NCI-H1436 (cell line): ENCODE measurements around the gene TMA16.
"Not testable (repeated sequence)": the region's sequence is repeated elsewhere in the genome, so short reads cannot be mapped to it uniquely, and the experiment has no call there.

Experiments used
- DNase-seq: peaks from one replicate; lab custom pipeline; 2025; lab: John Stamatoyannopoulos, UW

The TMA16 gene

DNA sequence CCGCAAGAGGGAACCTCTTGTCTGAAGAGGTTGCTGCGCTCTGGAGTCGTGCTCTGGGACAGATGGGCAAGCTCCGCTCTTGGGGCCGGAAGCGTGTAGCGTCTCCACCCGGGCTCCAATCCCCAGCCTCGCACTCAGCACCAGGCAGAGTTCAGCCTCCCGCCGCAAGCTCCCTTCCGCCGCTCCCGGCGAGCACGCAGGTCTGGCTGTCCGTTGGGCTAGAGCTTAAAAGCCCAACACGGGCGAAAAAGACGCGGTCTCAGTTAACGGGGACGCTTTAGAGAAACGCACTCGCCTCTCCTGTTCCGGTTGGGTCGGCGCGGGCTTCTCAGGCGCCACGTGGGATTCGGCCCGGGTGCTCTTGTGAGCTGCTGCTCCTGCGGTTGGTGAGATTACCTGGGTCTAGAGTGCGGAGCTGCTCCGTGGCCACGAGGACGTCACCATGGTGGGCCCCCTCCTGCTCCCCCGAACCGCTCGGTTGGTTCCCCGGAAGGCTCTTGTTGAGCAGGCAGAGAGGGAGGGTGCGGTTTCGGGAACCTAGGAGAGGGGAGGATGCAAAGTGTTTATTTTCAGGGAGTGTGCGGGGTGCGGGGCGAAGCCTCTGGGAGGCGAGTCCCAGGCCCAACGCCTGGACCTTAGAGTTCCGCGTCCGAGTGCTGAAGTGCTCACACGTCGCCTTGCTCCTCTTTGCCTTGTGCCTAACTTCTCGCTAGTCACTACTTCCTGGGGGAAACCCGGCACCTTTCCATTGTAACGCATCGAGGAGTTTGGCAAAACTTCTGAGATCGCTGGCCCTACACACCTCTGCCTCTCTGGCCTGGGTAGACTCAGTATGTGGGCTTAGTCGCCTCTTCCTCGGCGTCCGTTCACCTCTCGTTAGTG is at the start of gene TMA16:
Gene TMA16 (plus strand): TSS at position 331 of the 882 bp plus-strand sequence. CDS start 112 bp downstream, at position 443.
- peak; percentile 90 for DNase-seq

DNA sequence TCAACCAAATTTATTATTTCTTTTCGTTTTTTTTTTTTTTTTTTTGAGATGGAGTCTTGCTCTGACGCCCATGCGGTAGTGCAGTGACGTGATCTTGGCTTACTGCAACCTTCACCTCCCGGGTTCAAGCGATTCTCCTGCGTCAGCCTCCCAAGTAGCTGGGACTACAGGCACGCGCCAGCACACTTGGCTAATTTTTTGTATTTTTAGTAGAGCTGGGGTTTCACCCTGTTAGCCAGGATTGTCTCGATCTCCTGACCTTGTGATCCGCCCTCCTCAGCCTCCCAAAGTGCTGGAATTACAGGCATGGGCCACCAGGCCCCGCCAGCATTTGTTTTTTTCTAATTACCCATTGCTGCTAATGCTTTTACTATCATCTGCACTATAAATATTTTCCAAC is 47.5 kb upstream of the TMA16 start:
- not testable (repeated sequence) for DNase-seq

DNA sequence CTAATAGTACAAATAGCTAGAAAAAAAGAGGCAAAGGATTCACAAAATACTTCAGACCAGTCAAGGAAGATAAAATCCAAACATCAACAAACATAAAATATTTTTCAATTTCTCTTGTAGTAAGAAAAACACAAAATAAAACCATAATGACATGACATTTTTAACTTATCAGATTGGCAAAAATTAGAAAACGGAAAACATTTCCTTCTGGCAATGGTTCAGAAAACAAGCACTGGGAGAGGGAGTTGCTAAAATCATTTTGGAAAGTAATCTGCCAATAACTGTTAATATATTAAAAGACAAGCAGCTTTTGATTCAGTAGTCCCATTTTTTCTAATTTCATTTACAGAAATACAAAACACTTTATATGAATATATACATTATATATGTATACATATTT is 47.0 kb upstream of the TMA16 start:
- DNase-seq: no peak

GRCh38 chr4:163448540-163449203 is 45.8 kb upstream of the TMA16 start:
- DNase-seq: no peak

GRCh38 chr4:163462556-163462955 is 31.9 kb upstream of the TMA16 start:
- DNase-seq: no peak

- DNase-seq: no peak
Measured at GRCh38 chr4:163467082-163467770, 27.3 kb upstream of the TMA16 start.

DNA sequence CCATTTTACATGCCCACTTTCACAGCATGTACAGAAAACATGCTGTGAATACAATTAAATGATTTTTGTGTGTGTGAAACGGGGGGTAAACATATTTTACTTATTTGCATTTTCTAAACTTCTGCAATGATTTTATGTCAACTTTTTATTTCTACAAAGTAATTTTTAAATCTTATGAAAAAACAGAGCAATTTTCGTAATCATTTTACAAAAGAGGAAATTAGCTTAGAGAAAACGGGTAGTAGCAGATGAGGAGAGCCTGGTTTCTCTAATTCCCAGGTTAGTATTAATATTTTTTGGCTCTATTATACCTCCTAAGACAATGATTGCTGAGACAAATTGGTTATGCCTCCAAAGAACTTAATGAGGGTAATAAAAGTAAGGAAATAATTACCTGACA is 24.1 kb upstream of the TMA16 start:
- DNase-seq: no peak

GRCh38 chr4:163473130-163473529 is 21.4 kb upstream of the TMA16 start:
- no peak for DNase-seq

DNA sequence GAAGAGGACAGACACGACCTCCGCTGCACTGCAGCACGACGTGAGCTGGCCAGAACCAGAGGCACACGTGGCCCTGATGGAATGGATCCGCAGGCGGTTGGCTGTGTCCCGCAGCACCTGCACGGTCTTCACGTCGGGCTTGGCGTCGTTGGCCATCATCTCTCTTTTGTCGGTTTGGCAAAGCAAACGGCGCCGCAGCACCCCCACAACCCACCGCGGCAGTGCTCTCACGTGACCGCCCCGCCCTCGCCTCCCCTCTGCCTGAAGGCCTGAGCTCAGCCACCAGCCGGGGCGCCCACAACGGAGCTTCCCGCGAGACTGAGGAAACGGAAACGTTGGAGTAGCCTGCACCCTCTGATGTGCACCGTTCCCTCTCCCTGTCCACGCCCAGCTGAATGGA is 20.9 kb upstream of the TMA16 start, which contains the start of gene TKTL2:
Gene TKTL2 (minus strand): TSS at position 179 of the 400 bp plus-strand sequence. CDS start 20 bp downstream, at position 159.
- DNase-seq: no peak

- no peak for DNase-seq
Measured at GRCh38 chr4:163474027-163474426, 20.5 kb upstream of the TMA16 start.

DNA sequence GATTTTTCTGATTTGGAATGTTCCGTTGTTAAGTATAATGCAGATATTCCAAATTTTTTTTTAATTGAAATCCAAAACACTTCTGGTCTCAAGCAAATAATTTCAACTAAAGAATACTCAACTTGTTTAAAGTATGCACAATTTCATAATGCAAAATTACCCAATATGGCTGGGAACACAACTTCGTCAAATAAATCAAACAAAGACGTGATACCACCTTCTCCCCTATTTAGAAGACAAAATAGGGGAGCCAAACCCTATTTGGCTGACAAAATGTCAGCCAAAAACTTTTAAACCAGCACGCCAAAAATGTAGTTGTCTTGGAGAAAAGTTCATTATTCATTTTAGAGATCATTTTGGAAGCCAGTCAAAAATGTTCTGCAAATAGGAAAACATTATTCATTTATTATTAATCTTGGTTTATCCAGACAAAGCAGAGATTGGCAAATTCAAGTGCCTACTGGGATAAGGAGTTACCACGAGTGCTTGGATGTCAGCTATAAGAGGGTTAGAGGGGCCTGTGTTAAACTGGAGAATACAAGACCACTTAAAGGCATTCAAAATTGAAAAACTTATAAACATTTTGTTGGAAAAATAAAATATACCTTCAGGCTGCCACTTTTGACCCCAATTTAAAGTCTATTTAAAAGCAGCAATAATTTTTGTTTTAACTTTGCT is 17.6 kb upstream of the TMA16 start:
- DNase-seq: no peak

GRCh38 chr4:163482190-163482589 is 12.3 kb upstream of the TMA16 start:
- DNase-seq: no peak

DNA sequence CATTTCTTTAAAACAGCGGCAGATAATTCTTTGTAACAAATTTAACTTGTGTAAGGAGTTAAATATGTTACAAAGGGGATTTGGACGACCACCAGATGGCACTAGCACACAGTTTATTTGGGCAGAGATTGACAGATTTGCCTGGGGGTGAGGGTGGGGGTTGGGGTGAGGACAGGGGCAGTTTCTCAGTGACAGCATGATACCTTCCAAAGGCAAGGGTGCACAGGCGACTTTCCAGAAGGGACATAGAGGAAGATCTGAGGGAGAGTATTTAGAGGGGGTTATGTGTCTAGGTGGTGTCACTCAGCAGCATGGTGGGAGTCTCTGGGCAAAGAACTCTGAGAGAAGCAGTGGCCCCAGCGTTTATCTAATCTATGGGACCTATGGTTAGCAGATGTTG is 9.6 kb upstream of the TMA16 start:
- peak; percentile 30 for DNase-seq

- no peak for DNase-seq
Measured at GRCh38 chr4:163485589-163485988, 8.9 kb upstream of the TMA16 start.

GRCh38 chr4:163486321-163486720 is 8.2 kb upstream of the TMA16 start:
- no peak for DNase-seq

- no peak for DNase-seq
Measured at GRCh38 chr4:163489929-163490328, 4.6 kb upstream of the TMA16 start.

GRCh38 chr4:163492951-163493504 is 1.5 kb upstream of the TMA16 start:
- no peak for DNase-seq

GRCh38 chr4:163493643-163494359 is 689 bp upstream of the TMA16 start:
- DNase-seq: no peak

DNA sequence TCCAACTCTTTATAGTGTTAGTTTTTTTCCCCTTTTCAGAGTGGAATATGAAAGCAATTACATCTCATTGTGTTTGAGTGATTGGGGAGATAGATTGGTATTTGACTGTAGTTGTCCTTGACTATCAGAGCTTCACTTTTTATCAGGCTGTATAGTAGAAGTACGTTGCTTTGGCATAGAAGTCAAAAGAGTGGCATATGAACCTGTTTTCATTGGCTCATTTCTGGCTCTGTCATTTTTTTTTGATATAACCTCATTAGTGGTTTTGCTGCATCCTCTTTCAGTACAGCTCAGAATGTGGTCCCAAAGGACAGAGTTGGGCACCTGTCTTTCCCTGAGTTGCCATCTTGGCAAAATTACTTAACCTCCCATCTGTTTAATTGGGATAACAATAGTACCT is 1.4 kb downstream of the TMA16 start:
- DNase-seq: no peak

DNA sequence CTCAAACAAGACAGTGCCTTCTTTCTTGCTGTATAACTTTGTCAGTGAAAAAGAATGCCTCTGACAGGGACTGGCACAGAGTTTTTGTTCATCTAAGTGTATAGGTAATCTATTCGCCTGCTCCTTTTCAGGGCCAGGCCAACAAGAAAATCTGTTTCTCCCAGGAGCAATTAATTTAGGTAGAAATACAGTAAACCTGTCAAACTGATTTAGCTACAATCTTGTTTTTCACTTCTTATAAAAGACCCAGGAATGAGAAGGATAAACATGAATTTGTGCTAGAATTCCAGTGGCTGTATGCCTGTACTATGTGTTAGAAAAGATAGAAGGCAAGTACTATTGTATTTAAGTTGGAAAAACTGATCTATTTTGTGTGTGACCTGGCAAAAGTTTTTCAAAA is 6.1 kb downstream of the TMA16 start:
- DNase-seq: no peak

GRCh38 chr4:163505374-163505773 is 10.9 kb downstream of the TMA16 start:
- no peak for DNase-seq
